DOHH2 (cell line): ENCODE data around the gene PEAR1.

Experiments used
- H3F3A ChIP-seq: fragments of 200-600 bp; sonication (generic), shearing (Covaris generic); 2 replicates; pipeline ENCODE4 v1.6.0; 2016; ENCODE audit warnings: antibody characterized with exemption, mild to moderate bottlenecking; ENCODE audit not compliant: control insufficient read depth, insufficient read depth
- H3K27ac ChIP-seq: fragments of 200-600 bp; sonication (generic); 2 replicates; pipeline ENCODE4 v1.5.1; 2014; ENCODE audit warnings: low read depth, mild to moderate bottlenecking, low read length, moderate library complexity
- H3K27me3 ChIP-seq: fragments of 200-600 bp; sonication (generic); 2 replicates; pipeline ENCODE4 v1.6.1; 2014; ENCODE audit warnings: mild to moderate bottlenecking, low read length, mixed read lengths; ENCODE audit not compliant: control insufficient read depth
- H3K36me3 ChIP-seq: fragments of 200-600 bp; sonication (generic); 2 replicates; pipeline ENCODE4 v1.6.1; 2014; ENCODE audit warnings: mild to moderate bottlenecking, low read length, moderate library complexity, mixed read lengths; ENCODE audit not compliant: control insufficient read depth
- H3K4me1 ChIP-seq: fragments of 200-600 bp; sonication (generic); 2 replicates; pipeline ENCODE4 v1.6.1; 2014; ENCODE audit warnings: mild to moderate bottlenecking, low read length, mixed read lengths; ENCODE audit not compliant: control insufficient read depth
- H3K4me2 ChIP-seq: fragments of 200-600 bp; sonication (generic); 2 replicates; pipeline ENCODE4 v1.6.0; 2014; ENCODE audit warnings: mild to moderate bottlenecking, low read length, moderate library complexity
- H3K4me3 ChIP-seq: fragments of 200-600 bp; sonication (generic); 2 replicates; pipeline ENCODE4 v1.5.1; 2014; ENCODE audit warnings: mild to moderate bottlenecking, low read length, mixed read lengths
- H3K79me2 ChIP-seq: fragments of 200-600 bp; sonication (generic); 2 replicates; pipeline ENCODE4 v1.6.1; 2014; ENCODE audit warnings: mild to moderate bottlenecking, low read length, mixed read lengths; ENCODE audit not compliant: control insufficient read depth
- H3K9me2 ChIP-seq: fragments of 200-600 bp; sonication (generic); replicated peaks from 2 replicates; pipeline ENCODE4 v1.6.1; 2014; ENCODE audit warnings: mild to moderate bottlenecking, low read length, mixed read lengths; ENCODE audit not compliant: control insufficient read depth
- H3K9me3 ChIP-seq: fragments of 200-600 bp; sonication (generic); 2 replicates; pipeline ENCODE4 v1.6.1; 2014; ENCODE audit warnings: antibody characterized with exemption, low read length, mixed read lengths; ENCODE audit not compliant: control insufficient read depth, insufficient read depth
- H4K20me1 ChIP-seq: fragments of 200-600 bp; sonication (generic); 2 replicates; pipeline ENCODE4 v1.6.0; 2014; ENCODE audit warnings: low read depth, mild to moderate bottlenecking, antibody characterized with exemption, low read length, moderate library complexity; ENCODE audit not compliant: control insufficient read depth, insufficient read depth
- CTCF ChIP-seq: fragments of 200-600 bp; sonication (generic); IDR thresholded peaks from one replicate; pipeline ENCODE4 v1.5.1; 2014; ENCODE audit warnings: antibody characterized with exemption, mild to moderate bottlenecking, low read depth, low read length; ENCODE audit not compliant: poor library complexity, severe bottlenecking
- EZH2phosphoT487 ChIP-seq: fragments of 200-600 bp; sonication (generic); IDR thresholded peaks from 2 replicates; pipeline ENCODE4 v1.6.1; 2017; ENCODE audit warnings: borderline replicate concordance, mild to moderate bottlenecking, antibody characterized with exemption, low read length, moderate library complexity, mixed read lengths

Gene PEAR1

GRCh38 chr1:156884560-156885184 is 8.8 kb upstream of the PEAR1 start:
- Histone ChIP-seq H3K27me3 (peaks cover 25% of the 10 kb centered on the region), H3K27ac (no peak overlapping the region), H4K20me1 (no peaks in the 10 kb centered on the region), H3K36me3 (no peaks in the 10 kb centered on the region), H3K4me3 (no peak overlapping the region), H3K79me2 (no peaks in the 10 kb centered on the region), H3K9me2 (no peaks in the 10 kb centered on the region), H3K9me3 (no peaks in the 10 kb centered on the region), H3K4me2 (no peak overlapping the region), H3K4me1 (no peaks in the 10 kb centered on the region), H3F3A (no peaks in the 10 kb centered on the region)
- no peak for TF ChIP-seq CTCF
- TF ChIP-seq EZH2phosphoT487: no peak

- H4K20me1 ChIP-seq: no peaks in the 10 kb centered on the region
- H3K27ac ChIP-seq: no peak overlapping the region
- H3K9me2 ChIP-seq: no peaks in the 10 kb centered on the region
- no peak for TF ChIP-seq EZH2phosphoT487
- TF ChIP-seq CTCF: no peak
- peaks cover 29% of the 10 kb centered on the region for H3K27me3 ChIP-seq
- H3F3A ChIP-seq: no peaks in the 10 kb centered on the region
- no peaks in the 10 kb centered on the region for H3K9me3 ChIP-seq
- H3K4me1 ChIP-seq: no peaks in the 10 kb centered on the region
- H3K36me3 ChIP-seq: no peaks in the 10 kb centered on the region
- no peak overlapping the region for H3K4me3 ChIP-seq
- no peaks in the 10 kb centered on the region for H3K79me2 ChIP-seq
- no peak overlapping the region for H3K4me2 ChIP-seq
Observed at GRCh38 chr1:156885314-156885713, 8.2 kb upstream of the PEAR1 start.

- H3K36me3 ChIP-seq: no peaks in the 10 kb centered on the region
- no peak overlapping the region for H3K27ac ChIP-seq
- no peaks in the 10 kb centered on the region for H3F3A ChIP-seq
- no peak overlapping the region for H3K4me3 ChIP-seq
- no peaks in the 10 kb centered on the region for H4K20me1 ChIP-seq
- no peaks in the 10 kb centered on the region for H3K9me3 ChIP-seq
- H3K27me3 ChIP-seq: peaks cover 32% of the 10 kb centered on the region
- H3K4me2 ChIP-seq: no peak overlapping the region
- no peaks in the 10 kb centered on the region for H3K79me2 ChIP-seq
- no peaks in the 10 kb centered on the region for H3K9me2 ChIP-seq
- no peak for TF ChIP-seq CTCF
- TF ChIP-seq EZH2phosphoT487: no peak
- no peaks in the 10 kb centered on the region for H3K4me1 ChIP-seq
Observed at GRCh38 chr1:156885880-156886355, 7.6 kb upstream of the PEAR1 start.
